HepG2 (cell line): ENCODE data around the gene APOBEC3B.

Experiments
- CTCF ChIP-seq: sonication (generic); formaldehyde crosslinking; IDR thresholded peaks from 2 replicates; pipeline ENCODE4 v1.5.0; 2020; ENCODE audit warnings: mild to moderate bottlenecking, missing genetic modification reagents, moderate library complexity
- POLR2A ChIP-seq, 2 experiments: IDR thresholded peaks; 2 replicates each; pipeline ENCODE4 v1.6.1; 2011; ENCODE audit warnings: low read depth in 2 of 2, low read length in 2 of 2, mild to moderate bottlenecking in 1 of 2, moderate library complexity in 1 of 2; ENCODE audit not compliant: insufficient read depth in 1 of 2
- TP53 ChIP-seq: sonication (generic); formaldehyde crosslinking; conservative IDR thresholded peaks from 2 replicates; pipeline ENCODE4 v1.4.0; 2020; ENCODE audit warnings: missing genetic modification reagents

DNA sequence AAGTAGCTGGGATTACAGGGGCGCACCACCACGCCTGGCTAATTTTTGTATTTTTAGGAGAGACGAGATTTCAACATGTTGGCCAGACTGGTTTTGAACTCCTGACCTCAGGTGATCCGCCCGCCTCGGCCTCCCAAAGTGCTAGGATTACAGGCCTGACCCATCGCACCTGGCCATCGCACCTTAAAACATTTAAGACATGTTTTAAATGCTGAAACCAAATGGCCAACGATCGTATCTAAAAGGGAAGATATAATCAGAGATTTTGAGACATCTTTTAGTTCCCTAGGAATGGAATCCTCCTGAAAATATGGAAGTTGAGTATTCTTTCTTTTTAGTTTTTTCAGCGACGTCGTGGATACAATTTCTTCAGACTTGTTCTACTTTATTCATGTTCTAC lies 46.5 kb upstream of the APOBEC3B start:
- TF ChIP-seq POLR2A (IDR thresholded peaks at IDR 0.05; ENCODE audit: insufficient read depth in 1 of 2, low read depth in 2 of 2, low read length in 2 of 2) (no peak), CTCF (no peak), TP53 (CRISPR knock-in tag) (no peak)
